AG09309 (cell line): Measurements from ENCODE around the gene SMIM38.

Experiments used
- DNase-seq: peaks from one replicate; pipeline ENCODE4 v3.0.0-alpha.2; 2010; ENCODE audit warnings: low read depth
- H3K4me3 ChIP-seq: 2 replicates; pipeline ENCODE4 v1.5.1; 2011; ENCODE audit warnings: mild to moderate bottlenecking, low read depth, low read length, moderate library complexity; ENCODE audit not compliant: control insufficient read depth
- CTCF ChIP-seq: IDR thresholded peaks from 2 replicates; pipeline ENCODE4 v1.5.1; 2011; ENCODE audit warnings: mild to moderate bottlenecking, low read depth, low read length, inconsistent platforms; ENCODE audit not compliant: insufficient read depth, control insufficient read depth; ENCODE audit errors: missing control alignments

SMIM38 gene

GRCh38 chr11:69110451-69110850, 45.3 kb upstream of the SMIM38 start:
- no peak for TF ChIP-seq CTCF
- no peak for DNase-seq
- H3K4me3 ChIP-seq = no peak overlapping the region

DNA sequence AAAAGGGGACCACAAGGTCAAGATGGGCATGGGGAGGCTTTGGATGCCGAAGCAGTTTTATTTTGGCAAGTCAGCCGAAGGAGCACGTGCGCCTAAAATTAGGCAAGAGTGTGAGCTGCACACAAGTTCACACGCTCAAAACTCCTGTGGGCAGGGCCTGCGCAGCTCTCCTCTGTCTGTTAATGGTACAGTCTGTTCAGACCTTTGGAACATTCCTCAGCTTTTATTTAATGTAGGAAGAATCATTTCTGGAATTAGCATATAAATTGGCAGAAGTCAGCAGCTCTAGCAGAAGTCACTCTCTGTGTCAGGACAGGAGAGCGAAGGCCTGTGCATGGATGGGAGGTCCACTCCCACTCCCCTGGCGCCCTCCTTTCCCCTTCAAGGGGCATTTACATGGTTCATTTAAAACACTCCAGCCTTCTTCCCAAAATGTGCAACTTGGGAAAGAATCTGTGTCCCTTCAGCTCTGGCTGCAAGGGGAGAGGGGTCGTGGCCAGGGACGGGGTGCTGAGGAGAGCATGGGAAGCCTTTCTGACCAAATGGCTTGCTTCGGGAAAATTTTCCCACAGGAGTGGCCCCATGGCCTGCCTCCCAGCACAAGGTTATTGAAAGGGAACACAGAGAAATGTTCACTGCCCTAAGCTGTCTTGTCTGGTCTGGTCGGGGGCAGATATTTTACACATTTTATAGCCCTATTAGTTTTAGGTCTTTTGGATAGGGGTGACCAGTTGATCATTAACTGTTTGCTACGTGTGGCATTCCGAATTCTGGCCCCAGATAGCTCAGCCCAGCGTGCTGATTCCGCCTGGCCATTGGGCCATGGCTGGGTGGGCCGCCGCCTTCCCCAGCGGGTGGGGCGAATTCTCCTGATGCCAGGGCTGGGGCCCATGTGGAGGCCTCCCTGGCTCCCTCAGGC, 43.9 kb upstream of the SMIM38 start:
- DNase-seq = no peak

GRCh38 chr11:69113226-69113625, 42.5 kb upstream of the SMIM38 start:
- no peak for TF ChIP-seq CTCF
- DNase-seq = no peak
- H3K4me3 ChIP-seq = no peak overlapping the region

More for the DNA sequence above, 43.9 kb upstream of the SMIM38 start:
- no peak for TF ChIP-seq CTCF
- no peak overlapping the region for H3K4me3 ChIP-seq

- DNase-seq = no peak
- no peak overlapping the region for H3K4me3 ChIP-seq
- no peak for TF ChIP-seq CTCF
Observed at GRCh38 chr11:69113646-69114340, 41.9 kb upstream of the SMIM38 start.

DNA sequence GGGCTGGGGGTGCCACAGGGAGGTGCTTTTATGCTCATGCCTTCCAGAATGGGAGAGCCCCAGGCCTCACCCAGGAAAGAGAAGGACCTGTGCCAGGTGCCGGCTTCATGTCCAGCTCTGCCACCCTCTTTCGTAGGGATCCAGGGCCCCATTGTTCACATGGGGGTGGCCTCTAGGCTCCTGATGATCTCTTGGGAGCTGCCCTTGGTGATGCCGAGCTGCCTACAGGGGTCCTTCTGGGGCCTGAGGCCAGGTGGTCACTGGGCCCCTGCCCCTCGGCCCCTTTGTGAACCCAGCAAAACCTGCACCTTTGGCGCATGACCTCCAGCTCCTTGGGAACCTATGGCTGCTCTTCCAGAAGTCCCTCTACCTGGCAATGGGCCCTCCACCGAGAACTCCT, 41.4 kb upstream of the SMIM38 start:
- no peak for DNase-seq
- no peak for TF ChIP-seq CTCF

DNA sequence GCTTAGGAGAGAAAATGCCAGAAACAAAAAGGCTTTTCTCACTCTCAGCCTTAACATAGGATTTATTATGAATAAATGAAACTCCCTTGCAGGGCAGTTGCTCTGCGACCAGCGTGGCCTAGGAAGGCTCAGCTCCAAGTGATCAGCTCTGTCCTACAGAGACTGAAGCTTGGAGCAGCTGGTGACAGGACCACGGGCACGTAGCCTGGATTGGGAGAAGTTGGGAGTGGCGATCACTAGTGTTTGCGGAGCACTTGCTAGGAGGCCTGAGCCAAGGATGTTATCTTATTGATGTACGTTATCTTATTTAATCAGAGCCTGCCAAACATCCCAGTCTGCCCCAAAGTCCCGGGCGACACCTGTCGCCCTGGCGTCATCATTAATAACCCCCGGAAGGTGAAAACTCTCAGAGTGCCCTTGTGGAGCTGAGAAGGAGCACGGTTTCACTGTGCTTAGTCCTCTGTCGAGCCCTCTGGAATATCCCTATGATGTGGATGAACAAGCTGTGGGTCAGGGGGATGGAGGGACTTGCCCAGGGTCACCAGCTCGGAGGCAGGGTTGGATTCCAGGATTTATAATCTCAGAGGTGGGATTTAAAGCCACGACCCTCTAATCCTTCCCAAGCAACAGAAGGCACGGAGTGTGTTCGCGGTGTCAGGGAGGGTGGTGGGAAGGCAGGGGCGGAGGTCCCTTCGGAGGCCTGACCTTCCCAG, 40.8 kb upstream of the SMIM38 start:
- no peak for DNase-seq
- H3K4me3 ChIP-seq = no peak overlapping the region
- TF ChIP-seq CTCF = no peak

More for the DNA sequence above, 41.4 kb upstream of the SMIM38 start:
- no peak overlapping the region for H3K4me3 ChIP-seq
